Calu3 (cell line): ENCODE measurements around the gene LMTK3. TPM values are rescaled to one million over a fixed set of nuclear protein-coding genes. Genes with fewer than 3 reads are reported as not detected.

Experiments used
- BruUV-seq: library from RNA; stranded (reverse); fragments of 400-500 nt; replicated peaks from 2 replicates; lab custom pipeline; 2021; lab: Mats Ljungman, UMichigan
- CTCF ChIA-PET: fragments of 300-600 bp; sonication (Branson Sonifier 250); formaldehyde crosslinking; loops from one replicate; lab custom pipeline; 2022; ENCODE audit warnings: antibody characterized with exemption; lab: Charles Lee
- DNase-seq: peaks from one replicate; pipeline ENCODE4 v3.0.0; 2022
- H3K27ac Mint-ChIP-seq: one replicate; pipeline ENCODE4 v1.8.0; 2022; ENCODE audit warnings: mixed read lengths; ENCODE audit not compliant: unreplicated experiment
- H3K27me3 Mint-ChIP-seq: one replicate; pipeline ENCODE4 v1.8.0; 2022; ENCODE audit warnings: mixed read lengths; ENCODE audit not compliant: unreplicated experiment
- H3K36me3 Mint-ChIP-seq: one replicate; pipeline ENCODE4 v1.8.0; 2022; ENCODE audit warnings: mild to moderate bottlenecking, moderate library complexity, mixed read lengths; ENCODE audit not compliant: insufficient read depth, unreplicated experiment
- H3K4me1 Mint-ChIP-seq: one replicate; pipeline ENCODE4 v1.8.0; 2022; ENCODE audit warnings: mild to moderate bottlenecking, low read depth, mixed read lengths; ENCODE audit not compliant: unreplicated experiment
- H3K4me3 Mint-ChIP-seq: one replicate; pipeline ENCODE4 v1.8.0; 2022; ENCODE audit warnings: mild to moderate bottlenecking, low read depth, moderate library complexity, mixed read lengths; ENCODE audit not compliant: unreplicated experiment
- H3K9me3 Mint-ChIP-seq: one replicate; pipeline ENCODE4 v1.8.0; 2022; ENCODE audit warnings: low read depth, mixed read lengths; ENCODE audit not compliant: unreplicated experiment
- intact Hi-C: fragments of 100-400 bp; cut with micrococcal nuclease; formaldehyde crosslinking; loops from one replicate; pipeline ENCODE4 v1.10.0; 2022; ENCODE audit not compliant: unreplicated experiment
- total RNA-seq: library from RNA; stranded (reverse); gene quantifications from 2 replicates; pipeline ENCODE4 v1.2.3, GENCODE V29; 2022
- TF ChIP-seq, protein P1 (sequence below): fragments of 200-600 bp; IDR thresholded peaks from one replicate; pipeline ENCODE4 v1.8.0; 2022; ENCODE audit warnings: antibody characterized with exemption; ENCODE audit not compliant: unreplicated experiment

The LMTK3 gene
- total RNA-seq, 1 experiment from 2014 or later: 1.0 TPM

GRCh38 chr19:48537541-48537940 lies 25.9 kb upstream of the LMTK3 start:
- Mint-ChIP-seq H3K36me3 (no peaks in the 10 kb centered on the region), H3K4me3 (no peak overlapping the region), H3K27ac (no peak overlapping the region), H3K9me3 (no peaks in the 10 kb centered on the region), H3K27me3 (peaks cover 6% of the 10 kb centered on the region), H3K4me1 (no peaks in the 10 kb centered on the region)
- no peak for DNase-seq
- TF ChIP-seq, protein P1, sequence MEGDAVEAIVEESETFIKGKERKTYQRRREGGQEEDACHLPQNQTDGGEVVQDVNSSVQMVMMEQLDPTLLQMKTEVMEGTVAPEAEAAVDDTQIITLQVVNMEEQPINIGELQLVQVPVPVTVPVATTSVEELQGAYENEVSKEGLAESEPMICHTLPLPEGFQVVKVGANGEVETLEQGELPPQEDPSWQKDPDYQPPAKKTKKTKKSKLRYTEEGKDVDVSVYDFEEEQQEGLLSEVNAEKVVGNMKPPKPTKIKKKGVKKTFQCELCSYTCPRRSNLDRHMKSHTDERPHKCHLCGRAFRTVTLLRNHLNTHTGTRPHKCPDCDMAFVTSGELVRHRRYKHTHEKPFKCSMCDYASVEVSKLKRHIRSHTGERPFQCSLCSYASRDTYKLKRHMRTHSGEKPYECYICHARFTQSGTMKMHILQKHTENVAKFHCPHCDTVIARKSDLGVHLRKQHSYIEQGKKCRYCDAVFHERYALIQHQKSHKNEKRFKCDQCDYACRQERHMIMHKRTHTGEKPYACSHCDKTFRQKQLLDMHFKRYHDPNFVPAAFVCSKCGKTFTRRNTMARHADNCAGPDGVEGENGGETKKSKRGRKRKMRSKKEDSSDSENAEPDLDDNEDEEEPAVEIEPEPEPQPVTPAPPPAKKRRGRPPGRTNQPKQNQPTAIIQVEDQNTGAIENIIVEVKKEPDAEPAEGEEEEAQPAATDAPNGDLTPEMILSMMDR: no peak
- intact Hi-C loops: no loop called here
- CTCF ChIA-PET: no interaction called here
- BruUV-seq: no TSS peak

DNA sequence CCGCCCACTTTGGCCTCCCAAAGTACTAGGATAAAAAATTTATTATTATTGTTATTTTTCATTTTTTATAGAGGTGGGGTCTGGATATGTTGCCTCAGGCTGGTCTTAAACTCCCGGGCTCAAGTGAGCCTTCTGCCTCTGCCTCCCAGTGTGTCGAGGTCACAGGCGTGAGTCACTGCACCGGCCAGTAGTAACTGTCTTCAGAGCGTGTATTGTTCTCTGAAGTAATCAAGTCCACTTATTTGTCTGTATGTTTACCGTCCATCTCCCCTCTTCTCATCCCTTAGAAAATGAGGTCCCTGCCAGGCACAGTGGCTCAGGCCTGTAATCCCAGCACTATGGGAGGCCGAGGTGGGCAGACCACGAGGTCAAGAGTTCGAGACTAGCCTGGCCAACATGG lies 22.1 kb upstream of the LMTK3 start:
- H3K4me3 Mint-ChIP-seq: no peak overlapping the region
- no TSS peak for BruUV-seq
- no peaks in the 10 kb centered on the region for H3K4me1 Mint-ChIP-seq
- peaks cover 29% of the 10 kb centered on the region for H3K27me3 Mint-ChIP-seq
- H3K27ac Mint-ChIP-seq: no peak overlapping the region
- CTCF ChIA-PET: interaction anchor here (0.6 kb wide), 1 partner anchor 12 kb away, joined by 5 read pairs; no protein-coding TSS in a partner anchor
- H3K9me3 Mint-ChIP-seq: no peaks in the 10 kb centered on the region
- intact Hi-C loops: no loop called here
- DNase-seq: no peak
- H3K36me3 Mint-ChIP-seq: no peaks in the 10 kb centered on the region
- TF ChIP-seq, protein P1: no peak

GRCh38 chr19:48530770-48531169 lies 19.1 kb upstream of the LMTK3 start:
- BruUV-seq: no TSS peak
- CTCF ChIA-PET: interaction anchor here (0.6 to 0.7 kb wide), 2 partner anchors 22 to 53 kb away, joined by 4 read pairs; no protein-coding TSS in a partner anchor

GRCh38 chr19:48530066-48530720 lies 18.6 kb upstream of the LMTK3 start:
- Mint-ChIP-seq H3K27ac (no peak overlapping the region), H3K27me3 (peaks cover 29% of the 10 kb centered on the region), H3K9me3 (no peaks in the 10 kb centered on the region), H3K36me3 (no peaks in the 10 kb centered on the region), H3K4me3 (no peak overlapping the region), H3K4me1 (no peaks in the 10 kb centered on the region)
- no peak for DNase-seq
- intact Hi-C loops: no loop called here
- BruUV-seq: no TSS peak
- CTCF ChIA-PET: interaction anchor here (0.6 to 0.7 kb wide), 3 partner anchors 22 to 1436 kb away, joined by 3 to 4 read pairs (median 4); no protein-coding TSS in a partner anchor
- TF ChIP-seq, protein P1: no peak

More at GRCh38 chr19:48530770-48531169, 19.1 kb upstream of the LMTK3 start:
- Mint-ChIP-seq H3K4me3 (no peak overlapping the region), H3K27ac (no peak overlapping the region), H3K36me3 (no peaks in the 10 kb centered on the region), H3K27me3 (peaks cover 29% of the 10 kb centered on the region), H3K4me1 (no peaks in the 10 kb centered on the region), H3K9me3 (no peaks in the 10 kb centered on the region)
- intact Hi-C loops: no loop called here
- DNase-seq: no peak
- TF ChIP-seq, protein P1: no peak
